Measurements from ENCODE around the gene TRAPPC14.
A peak's percentile ranks its signal among the peaks of the same experiment; 100 is the strongest.

The TRAPPC14 gene

GRCh38 chr7:100126931-100127865 lies 31.3 kb downstream of the TRAPPC14 start, which contains the start of gene MBLAC1 (continued):
- TF ChIP-seq INSM2 (tag by site-specific recombination; IDR thresholded peaks at IDR 0.05) = no peak
- 0 out of 2 replicates have a peak, but pooled peaks have one; percentile 83 for TF ChIP-seq YY1 (tag by site-specific recombination; IDR thresholded peaks at IDR 0.05)
- TF ChIP-seq TSHZ1 (tag by site-specific recombination; IDR thresholded peaks at IDR 0.05; ENCODE audit: borderline replicate concordance) = no peak
- peak; percentile 65 for TF ChIP-seq EGR2 (tag by site-specific recombination; IDR thresholded peaks at IDR 0.05; ENCODE audit: low read depth)
- peak; percentile 89 for TF ChIP-seq GLI4 (tag by site-specific recombination; IDR thresholded peaks at IDR 0.05)
- no peak for TF ChIP-seq ZNF707 (tag by site-specific recombination; IDR thresholded peaks at IDR 0.05)
- no peak for TF ChIP-seq ZNF274 (IDR thresholded peaks at IDR 0.05; ENCODE audit: low read length)
- no peak for TF ChIP-seq ZNF274 (tag by site-specific recombination; IDR thresholded peaks at IDR 0.05; ENCODE audit: borderline replicate concordance)
- TF ChIP-seq KLF8 (tag by site-specific recombination; IDR thresholded peaks at IDR 0.05) = peak; percentile 93
- TF ChIP-seq, protein P1, sequence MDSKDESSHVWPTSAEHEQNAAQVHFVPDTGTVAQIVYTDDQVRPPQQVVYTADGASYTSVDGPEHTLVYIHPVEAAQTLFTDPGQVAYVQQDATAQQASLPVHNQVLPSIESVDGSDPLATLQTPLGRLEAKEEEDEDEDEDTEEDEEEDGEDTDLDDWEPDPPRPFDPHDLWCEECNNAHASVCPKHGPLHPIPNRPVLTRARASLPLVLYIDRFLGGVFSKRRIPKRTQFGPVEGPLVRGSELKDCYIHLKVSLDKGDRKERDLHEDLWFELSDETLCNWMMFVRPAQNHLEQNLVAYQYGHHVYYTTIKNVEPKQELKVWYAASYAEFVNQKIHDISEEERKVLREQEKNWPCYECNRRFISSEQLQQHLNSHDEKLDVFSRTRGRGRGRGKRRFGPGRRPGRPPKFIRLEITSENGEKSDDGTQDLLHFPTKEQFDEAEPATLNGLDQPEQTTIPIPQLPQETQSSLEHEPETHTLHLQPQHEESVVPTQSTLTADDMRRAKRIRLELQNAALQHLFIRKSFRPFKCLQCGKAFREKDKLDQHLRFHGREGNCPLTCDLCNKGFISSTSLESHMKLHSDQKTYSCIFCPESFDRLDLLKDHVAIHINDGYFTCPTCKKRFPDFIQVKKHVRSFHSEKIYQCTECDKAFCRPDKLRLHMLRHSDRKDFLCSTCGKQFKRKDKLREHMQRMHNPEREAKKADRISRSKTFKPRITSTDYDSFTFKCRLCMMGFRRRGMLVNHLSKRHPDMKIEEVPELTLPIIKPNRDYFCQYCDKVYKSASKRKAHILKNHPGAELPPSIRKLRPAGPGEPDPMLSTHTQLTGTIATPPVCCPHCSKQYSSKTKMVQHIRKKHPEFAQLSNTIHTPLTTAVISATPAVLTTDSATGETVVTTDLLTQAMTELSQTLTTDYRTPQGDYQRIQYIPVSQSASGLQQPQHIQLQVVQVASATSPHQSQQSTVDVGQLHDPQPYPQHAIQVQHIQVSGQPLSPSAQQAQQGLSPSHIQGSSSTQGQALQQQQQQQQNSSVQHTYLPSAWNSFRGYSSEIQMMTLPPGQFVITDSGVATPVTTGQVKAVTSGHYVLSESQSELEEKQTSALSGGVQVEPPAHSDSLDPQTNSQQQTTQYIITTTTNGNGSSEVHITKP (tag by site-specific recombination; IDR thresholded peaks at IDR 0.05) = peak; percentile 100
- TF ChIP-seq ZNF140 (tag by site-specific recombination; IDR thresholded peaks at IDR 0.05) = no peak
- no peak for TF ChIP-seq ZNF311 (tag by site-specific recombination; IDR thresholded peaks at IDR 0.05; ENCODE audit: borderline replicate concordance)
- TF ChIP-seq, protein P2, sequence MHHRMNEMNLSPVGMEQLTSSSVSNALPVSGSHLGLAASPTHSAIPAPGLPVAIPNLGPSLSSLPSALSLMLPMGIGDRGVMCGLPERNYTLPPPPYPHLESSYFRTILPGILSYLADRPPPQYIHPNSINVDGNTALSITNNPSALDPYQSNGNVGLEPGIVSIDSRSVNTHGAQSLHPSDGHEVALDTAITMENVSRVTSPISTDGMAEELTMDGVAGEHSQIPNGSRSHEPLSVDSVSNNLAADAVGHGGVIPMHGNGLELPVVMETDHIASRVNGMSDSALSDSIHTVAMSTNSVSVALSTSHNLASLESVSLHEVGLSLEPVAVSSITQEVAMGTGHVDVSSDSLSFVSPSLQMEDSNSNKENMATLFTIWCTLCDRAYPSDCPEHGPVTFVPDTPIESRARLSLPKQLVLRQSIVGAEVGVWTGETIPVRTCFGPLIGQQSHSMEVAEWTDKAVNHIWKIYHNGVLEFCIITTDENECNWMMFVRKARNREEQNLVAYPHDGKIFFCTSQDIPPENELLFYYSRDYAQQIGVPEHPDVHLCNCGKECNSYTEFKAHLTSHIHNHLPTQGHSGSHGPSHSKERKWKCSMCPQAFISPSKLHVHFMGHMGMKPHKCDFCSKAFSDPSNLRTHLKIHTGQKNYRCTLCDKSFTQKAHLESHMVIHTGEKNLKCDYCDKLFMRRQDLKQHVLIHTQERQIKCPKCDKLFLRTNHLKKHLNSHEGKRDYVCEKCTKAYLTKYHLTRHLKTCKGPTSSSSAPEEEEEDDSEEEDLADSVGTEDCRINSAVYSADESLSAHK (tag by site-specific recombination; IDR thresholded peaks at IDR 0.05) = no peak
- peak; percentile 49; the same call in 1 of the 2 replicates for TF ChIP-seq ZNF341 (tag by site-specific recombination; IDR thresholded peaks at IDR 0.05; ENCODE audit: low read depth)
- peak; percentile 76; the same call in 1 of the 2 replicates for TF ChIP-seq BCL11B (tag by site-specific recombination; IDR thresholded peaks at IDR 0.05; ENCODE audit: low read depth)
- peak; percentile 58; the same call in 1 of the 2 replicates for TF ChIP-seq AEBP2 (tag by site-specific recombination; IDR thresholded peaks at IDR 0.05; ENCODE audit: borderline replicate concordance)
- TF ChIP-seq ZNF366 (tag by site-specific recombination; conservative IDR thresholded peaks at IDR 0.05) = peak; percentile 73; the same call in 1 of the 2 replicates
- TF ChIP-seq ZBTB17 (tag by site-specific recombination; IDR thresholded peaks at IDR 0.05) = peak; percentile 90
- TF ChIP-seq, protein P3, sequence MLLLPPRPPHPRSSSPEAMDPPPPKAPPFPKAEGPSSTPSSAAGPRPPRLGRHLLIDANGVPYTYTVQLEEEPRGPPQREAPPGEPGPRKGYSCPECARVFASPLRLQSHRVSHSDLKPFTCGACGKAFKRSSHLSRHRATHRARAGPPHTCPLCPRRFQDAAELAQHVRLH (tag by site-specific recombination; IDR thresholded peaks at IDR 0.05) = no peak; the same call in 1 of the 2 replicates
- TF ChIP-seq SP7 (tag by site-specific recombination; IDR thresholded peaks at IDR 0.05) = peak; percentile 68
- TF ChIP-seq REPIN1 (tag by site-specific recombination; IDR thresholded peaks at IDR 0.05; ENCODE audit: low read depth) = no peak
- no peak for TF ChIP-seq ZNF132 (tag by site-specific recombination; IDR thresholded peaks at IDR 0.05; ENCODE audit: borderline replicate concordance)
- TF ChIP-seq ZEB2 (tag by site-specific recombination; IDR thresholded peaks at IDR 0.05) = peak; percentile 93; the same call in 1 of the 2 replicates
- no peak for TF ChIP-seq ZNF175 (tag by site-specific recombination; IDR thresholded peaks at IDR 0.05)

Measured in HEK293 (cell line).